HEK293 (cell line): ENCODE data around the gene CHRNA4.

Experiments
- ATF2 ChIP-seq: fragments of 450-650 bp; formaldehyde crosslinking; IDR thresholded peaks from 2 replicates; pipeline ENCODE4 v1.5.1; 2016; ENCODE audit warnings: missing biosample characterization, missing genetic modification characterization, low read depth
- ZNF639 ChIP-seq: fragments of 450-650 bp; formaldehyde crosslinking; IDR thresholded peaks from 2 replicates; pipeline ENCODE4 v1.5.1; 2016; ENCODE audit warnings: missing biosample characterization, missing genetic modification characterization
- ZNF670 ChIP-seq: fragments of 450-650 bp; formaldehyde crosslinking; IDR thresholded peaks from 2 replicates; pipeline ENCODE4 v1.5.1; 2016; ENCODE audit warnings: missing biosample characterization, missing genetic modification characterization, low read depth

GRCh38 chr20:63404129-63405085 is 43.3 kb upstream of the CHRNA4 start:
- no peak for TF ChIP-seq ZNF670 (tag by site-specific recombination)
- TF ChIP-seq ZNF639 (tag by site-specific recombination), result no peak
- no peak for TF ChIP-seq ATF2 (tag by site-specific recombination)
